Endodermal cell (in vitro differentiated cells): ENCODE measurements around the gene ITFG2. TPM values are rescaled to one million over a fixed set of nuclear protein-coding genes. Genes with fewer than 3 reads are reported as not detected.
"Not testable (repeated sequence)": the region's sequence is repeated elsewhere in the genome, so short reads cannot be mapped to it uniquely, and the experiment has no call there.

Experiments
- DNase-seq: peaks from one replicate; pipeline ENCODE4 v3.0.0-alpha.2; 2017
- H3K27ac ChIP-seq: 2 replicates; pipeline ENCODE4 v1.5.1; 2013; ENCODE audit warnings: mild to moderate bottlenecking, low read depth, low read length, moderate library complexity
- H3K27me3 ChIP-seq: 2 replicates; pipeline ENCODE4 v1.6.1; 2013; ENCODE audit warnings: mild to moderate bottlenecking, low read length, moderate library complexity; ENCODE audit not compliant: insufficient read depth, control insufficient read depth, poor library complexity, severe bottlenecking
- H3K36me3 ChIP-seq: 2 replicates; pipeline ENCODE4 v1.7.0; 2013; ENCODE audit warnings: mild to moderate bottlenecking, low read length, moderate library complexity; ENCODE audit not compliant: control insufficient read depth, insufficient read depth
- H3K4me1 ChIP-seq: one replicate; pipeline ENCODE4 v1.7.0; 2013; ENCODE audit warnings: low read length; ENCODE audit not compliant: control insufficient read depth, insufficient read depth
- H3K4me3 ChIP-seq: 2 replicates; pipeline ENCODE4 v1.5.1; 2013; ENCODE audit warnings: mild to moderate bottlenecking, low read length, moderate library complexity
- H3K9ac ChIP-seq: 2 replicates; pipeline ENCODE4 v1.6.1; 2013; ENCODE audit warnings: mild to moderate bottlenecking, low read length, moderate library complexity; ENCODE audit not compliant: poor library complexity, severe bottlenecking; ENCODE audit errors: extremely low read depth
- H3K9me3 ChIP-seq: 2 replicates; pipeline ENCODE4 v1.6.1; 2013; ENCODE audit warnings: mild to moderate bottlenecking, low read length, moderate library complexity; ENCODE audit not compliant: control insufficient read depth
- H3K27ac Mint-ChIP-seq: 2 replicates; pipeline ENCODE4 v1.8.0; 2020; ENCODE audit warnings: mixed read lengths
- H3K27me3 Mint-ChIP-seq: 2 replicates; pipeline ENCODE4 v1.8.0; 2021; ENCODE audit warnings: mild to moderate bottlenecking, mixed read lengths; ENCODE audit not compliant: insufficient read depth
- H3K36me3 Mint-ChIP-seq: 2 replicates; pipeline ENCODE4 v1.8.0; 2020; ENCODE audit warnings: low read depth, mixed read lengths
- H3K4me1 Mint-ChIP-seq: 2 replicates; pipeline ENCODE4 v1.8.0; 2020; ENCODE audit warnings: mixed read lengths
- H3K4me3 Mint-ChIP-seq: 2 replicates; pipeline ENCODE4 v1.8.0; 2020; ENCODE audit warnings: mild to moderate bottlenecking, moderate library complexity, mixed read lengths
- H3K9me3 Mint-ChIP-seq: 2 replicates; pipeline ENCODE4 v1.8.0; 2020; ENCODE audit warnings: mild to moderate bottlenecking, mixed read lengths
- CTCF ChIP-seq: fragments of 200-600 bp; sonication (generic); conservative IDR thresholded peaks from 2 replicates; pipeline ENCODE4 v1.5.0; 2021; ENCODE audit warnings: antibody characterized with exemption, mild to moderate bottlenecking
- WGBS, 2 experiments: methylation state at CpG; one replicate each; pipeline versions ENCODE4 v1.1.5 to v1.1.7; 2013; ENCODE audit warnings: missing lambda C conversion rate in 2 of 2, mixed read lengths in 1 of 2; ENCODE audit not compliant: insufficient coverage in 1 of 2, insufficient read length in 1 of 2; 5-methylcytosine and 5-hydroxymethylcytosine counted together
- total RNA-seq, 2 donors: library from RNA; stranded (reverse); fragmentation: NEBNext Ultra II Directional in 1 of 2; extraction: Animal tissue kit (Norgen Biotek cat#: 25700) in 1 of 2; gene quantifications; 2 replicates in 1 of 2; 3 replicates in 1 of 2; pipeline ENCODE4 v1.2.1, GENCODE V29; 2021

The ITFG2 gene
- total RNA-seq, 2 donors from 2014 or later = 22.5 to 59.5 TPM

GRCh38 chr12:2765608-2766007 is 46.9 kb upstream of the ITFG2 start:
- no peak overlapping the region for H3K9ac ChIP-seq
- peaks cover 8% of the 10 kb centered on the region for H3K27me3 Mint-ChIP-seq
- H3K36me3 Mint-ChIP-seq = no peaks in the 10 kb centered on the region
- H3K27ac ChIP-seq = no peak overlapping the region
- TF ChIP-seq CTCF = no peak
- H3K27ac Mint-ChIP-seq = no peak overlapping the region
- H3K4me3 ChIP-seq = no peak overlapping the region
- no peaks in the 10 kb centered on the region for H3K36me3 ChIP-seq
- WGBS, 2 experiments = 80 to 88% methylated on average over 2 to 6 of the region's 6 CpGs
- no peaks in the 10 kb centered on the region for H3K4me1 Mint-ChIP-seq
- no peaks in the 10 kb centered on the region for H3K4me1 ChIP-seq
- peaks cover 3% of the 10 kb centered on the region for H3K9me3 Mint-ChIP-seq
- H3K4me3 Mint-ChIP-seq = no peak overlapping the region
- H3K27me3 ChIP-seq = peaks cover 10% of the 10 kb centered on the region
- no peaks in the 10 kb centered on the region for H3K9me3 ChIP-seq
- no peak for DNase-seq

GRCh38 chr12:2768224-2768961 is 44.1 kb upstream of the ITFG2 start:
- WGBS, 2 experiments = 79 to 80% methylated on average over 4 to 10 of the region's 10 CpGs
- no peak overlapping the region for H3K4me3 Mint-ChIP-seq

GRCh38 chr12:2769866-2770533 is 42.5 kb upstream of the ITFG2 start:
- Histone ChIP-seq H3K27ac (no peak overlapping the region), H3K36me3 (no peaks in the 10 kb centered on the region), H3K4me3 (no peak overlapping the region), H3K9me3 (no peaks in the 10 kb centered on the region), H3K27me3 (peaks cover 10% of the 10 kb centered on the region), H3K9ac (no peak overlapping the region), H3K4me1 (no peaks in the 10 kb centered on the region)
- TF ChIP-seq CTCF = no peak
- Mint-ChIP-seq H3K36me3 (no peaks in the 10 kb centered on the region), H3K27ac (no peak overlapping the region), H3K9me3 (peaks cover 3% of the 10 kb centered on the region), H3K27me3 (peaks cover 11% of the 10 kb centered on the region), H3K4me3 (no peak overlapping the region), H3K4me1 (no peaks in the 10 kb centered on the region)
- 94 to 97% methylated on average over 6 to 11 of the region's 11 CpGs for WGBS, 2 experiments
- DNase-seq = no peak

More at GRCh38 chr12:2768224-2768961, 44.1 kb upstream of the ITFG2 start:
- no peak for DNase-seq
- Histone ChIP-seq H3K4me3 (no peak overlapping the region), H3K9me3 (no peaks in the 10 kb centered on the region), H3K9ac (no peak overlapping the region), H3K27ac (no peak overlapping the region), H3K27me3 (peaks cover 10% of the 10 kb centered on the region), H3K36me3 (no peaks in the 10 kb centered on the region), H3K4me1 (no peaks in the 10 kb centered on the region)
- peaks cover 11% of the 10 kb centered on the region for H3K27me3 Mint-ChIP-seq
- no peaks in the 10 kb centered on the region for H3K4me1 Mint-ChIP-seq
- no peak overlapping the region for H3K27ac Mint-ChIP-seq
- H3K9me3 Mint-ChIP-seq = peaks cover 3% of the 10 kb centered on the region
- TF ChIP-seq CTCF = no peak
- no peaks in the 10 kb centered on the region for H3K36me3 Mint-ChIP-seq

GRCh38 chr12:2770544-2770943 is 41.9 kb upstream of the ITFG2 start:
- H3K4me3 ChIP-seq, H3K4me3 Mint-ChIP-seq, DNase-seq, H3K4me1 Mint-ChIP-seq, H3K27ac ChIP-seq, H3K27ac Mint-ChIP-seq, H3K9me3 ChIP-seq, H3K9ac ChIP-seq, H3K36me3 Mint-ChIP-seq, H3K9me3 Mint-ChIP-seq, H3K36me3 ChIP-seq, H3K4me1 ChIP-seq: not testable (repeated sequence)
- H3K27me3 ChIP-seq = peaks cover 10% of the 10 kb centered on the region
- H3K27me3 Mint-ChIP-seq = peaks cover 11% of the 10 kb centered on the region
- 100% methylated on average over 1 to 2 of the region's 3 CpGs for WGBS, 2 experiments
